Pons (tissue), 1 donor: ENCODE measurements around the gene DSC2.
"Not testable (repeated sequence)": the region's sequence is repeated elsewhere in the genome, so short reads cannot be mapped to it uniquely, and the experiment has no call there.

Source experiments
- DNase-seq: peaks from one replicate; pipeline ENCODE4 v3.0.0-alpha.2; 2016; ENCODE audit warnings: low spot score

Gene DSC2

DNA sequence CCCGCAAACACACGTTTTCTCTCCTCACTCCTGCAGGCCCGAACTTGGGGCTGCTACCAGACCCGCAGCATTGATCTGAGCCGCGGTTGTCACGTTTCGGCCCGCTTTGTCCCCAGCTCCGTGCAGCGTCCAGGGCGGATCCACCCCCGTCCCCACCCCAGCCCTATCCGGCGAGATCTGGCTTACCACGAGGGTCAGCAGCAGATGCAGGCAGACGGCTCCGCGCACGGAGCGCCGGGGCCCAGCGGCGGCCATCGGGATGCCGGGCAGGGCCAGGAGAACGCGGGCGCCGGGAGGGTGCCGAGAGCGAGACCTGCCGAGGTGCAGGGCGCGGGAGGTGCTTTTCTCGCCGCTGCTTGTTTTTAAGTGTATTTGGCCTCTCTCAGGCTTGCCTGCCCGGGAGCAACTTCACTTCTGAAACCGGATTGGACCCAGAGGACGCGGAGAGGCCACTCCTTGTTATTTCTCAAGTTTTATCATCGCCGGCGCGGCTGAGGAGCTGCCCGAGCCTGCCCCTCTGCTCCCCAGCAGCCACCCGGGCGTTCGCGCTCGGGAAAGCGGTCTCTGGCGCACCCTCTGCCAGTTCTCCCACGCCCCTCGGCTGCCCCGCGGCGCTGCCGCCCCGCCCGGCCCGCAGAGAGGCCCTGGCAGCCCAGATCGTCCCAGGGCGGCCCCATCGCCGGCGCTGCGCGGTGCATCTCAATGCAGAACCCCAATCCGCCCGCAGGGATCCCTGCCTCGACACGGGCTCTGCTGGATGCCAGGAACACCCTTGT is 59.6 kb downstream of the DSC2 start, which contains the start of gene DSC3:
Gene DSC3 (minus strand): TSS at position 337 of the 776 bp plus-strand sequence. CDS start 82 bp downstream, at position 255.
- no peak for DNase-seq

GRCh38 chr18:31042084-31042405 is 60.2 kb downstream of the DSC2 start:
- no peak for DNase-seq

- no peak for DNase-seq
These were observed 60.7 kb downstream of the DSC2 start for GRCh38 chr18:31041271-31042083.

GRCh38 chr18:31040686-31041270 is 61.4 kb downstream of the DSC2 start:
- DNase-seq: no peak

DNA sequence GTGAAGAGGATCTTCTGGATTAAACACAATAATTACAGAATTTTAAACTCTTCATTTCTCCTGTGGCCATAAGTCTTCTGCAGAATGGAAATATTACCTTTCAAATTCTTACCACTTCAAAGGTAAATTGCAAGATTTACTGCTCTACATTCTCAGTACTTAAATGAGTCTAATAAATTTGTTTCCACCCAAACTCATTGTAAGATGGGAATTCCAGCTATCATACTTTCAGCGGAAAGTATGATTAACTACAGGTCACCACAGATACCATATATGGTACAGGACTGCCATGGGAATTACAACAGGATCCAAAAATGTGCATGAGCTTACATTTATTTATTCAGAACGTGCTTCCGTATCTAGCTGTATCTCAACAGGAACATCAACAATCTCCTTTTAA is 62.8 kb downstream of the DSC2 start:
- no peak for DNase-seq

DNA sequence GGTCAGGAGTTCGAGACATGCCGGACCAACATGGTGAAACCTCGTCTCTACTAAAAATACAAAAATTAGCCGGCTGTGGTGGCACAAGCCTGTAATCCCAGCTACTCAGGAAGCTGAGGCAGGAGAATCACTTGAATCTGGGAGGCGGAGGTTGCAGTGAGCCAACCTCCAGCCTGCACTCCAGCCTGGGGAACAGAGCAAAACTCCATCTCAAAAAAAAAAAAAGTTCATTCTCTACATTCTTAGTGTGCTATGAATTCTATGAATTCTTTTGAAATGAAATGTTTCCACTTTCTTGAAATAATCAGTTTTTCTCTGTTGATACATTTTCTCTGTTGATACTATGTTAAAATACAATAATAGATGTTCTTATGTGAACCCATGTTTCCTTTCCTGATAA is 64.5 kb downstream of the DSC2 start:
- not testable (repeated sequence) for DNase-seq

DNA sequence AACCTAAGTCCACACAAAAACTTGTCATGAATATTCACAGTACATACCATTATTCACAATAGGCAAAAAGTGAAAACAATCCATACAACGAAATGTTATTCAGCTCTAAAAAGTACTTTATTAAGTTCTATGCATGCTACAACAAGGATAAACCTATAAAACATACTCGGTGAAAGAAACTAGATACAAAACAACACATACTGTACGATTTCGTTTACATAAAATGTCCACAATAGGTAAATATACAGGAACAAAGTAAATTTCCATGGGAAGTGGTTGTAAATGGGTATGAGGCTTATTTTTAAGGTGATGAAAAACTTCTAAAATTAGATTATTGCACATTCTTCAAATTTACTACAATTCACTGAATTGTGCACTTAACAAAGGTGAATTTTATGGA is 67.7 kb downstream of the DSC2 start:
- no peak for DNase-seq

DNA sequence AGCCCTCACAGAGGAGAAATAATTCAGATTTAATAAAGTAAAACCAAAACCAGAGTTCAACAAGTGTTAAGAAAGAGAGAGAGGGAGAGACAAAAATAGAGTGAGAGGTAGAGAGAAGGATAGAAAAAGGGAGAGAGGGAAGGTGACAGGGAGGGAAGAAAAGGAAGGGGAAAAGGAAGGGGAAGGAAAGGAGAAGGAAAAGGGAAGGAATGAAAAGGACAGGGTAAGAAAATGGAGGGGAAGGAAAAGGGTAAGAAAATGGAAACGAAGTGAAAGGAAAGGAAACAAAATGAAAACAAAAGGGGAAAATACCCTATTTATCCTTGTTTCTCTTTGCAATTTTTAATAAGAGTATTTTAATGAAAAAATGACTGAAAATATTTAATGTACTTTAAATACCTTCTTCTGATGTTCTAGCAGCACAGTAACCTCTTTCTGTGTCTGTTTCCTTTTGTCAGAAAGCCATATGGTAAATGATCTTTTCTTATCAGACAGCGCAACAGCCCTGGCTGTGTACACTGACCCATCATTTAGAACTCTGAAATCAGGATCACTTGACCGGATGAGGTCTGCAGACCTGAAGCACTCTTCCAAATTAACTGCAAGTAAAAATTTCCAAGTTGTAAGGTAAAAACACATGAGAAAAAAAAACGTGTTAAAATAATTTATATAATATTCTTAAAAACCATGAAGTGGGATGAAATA is 71.5 kb downstream of the DSC2 start:
- no peak for DNase-seq

GRCh38 chr18:31015715-31016434 is 86.3 kb downstream of the DSC2 start:
- no peak for DNase-seq

GRCh38 chr18:31011455-31011854 is 90.8 kb downstream of the DSC2 start:
- DNase-seq: not testable (repeated sequence)

GRCh38 chr18:31010601-31011000 is 91.6 kb downstream of the DSC2 start:
- DNase-seq: no peak
